IPS-18c (cell line): ENCODE data around the gene ZNF827.

ENCODE experiments used
- H3K4me3 ChIP-seq: 2 replicates; pipeline ENCODE4 v1.7.0; 2013; ENCODE audit warnings: low read depth, mild to moderate bottlenecking, low read length, moderate library complexity; ENCODE audit not compliant: insufficient read depth
- H3K9me3 ChIP-seq: one replicate; pipeline ENCODE4 v1.6.1; 2013; ENCODE audit warnings: mild to moderate bottlenecking, low read length, moderate library complexity; ENCODE audit not compliant: control insufficient read depth, insufficient read depth

The ZNF827 gene

GRCh38 chr4:145805490-145805889, 133.1 kb downstream of the ZNF827 start:
- Histone ChIP-seq H3K4me3 (no peak overlapping the region), H3K9me3 (peaks cover 3% of the 10 kb centered on the region)

GRCh38 chr4:145804116-145804515, 134.5 kb downstream of the ZNF827 start:
- peaks cover 1% of the 10 kb centered on the region for H3K9me3 ChIP-seq
- no peak overlapping the region for H3K4me3 ChIP-seq

- Histone ChIP-seq H3K9me3 (no peaks in the 10 kb centered on the region), H3K4me3 (no peak overlapping the region)
These were observed 139.4 kb downstream of the ZNF827 start for GRCh38 chr4:145799223-145799622.

GRCh38 chr4:145797278-145797677, 141.3 kb downstream of the ZNF827 start:
- Histone ChIP-seq H3K4me3 (no peak overlapping the region), H3K9me3 (no peaks in the 10 kb centered on the region)

- Histone ChIP-seq H3K9me3 (no peaks in the 10 kb centered on the region), H3K4me3 (no peak overlapping the region)
These were observed 142.3 kb downstream of the ZNF827 start for GRCh38 chr4:145796346-145796745.

GRCh38 chr4:145795521-145795920, 143.1 kb downstream of the ZNF827 start:
- Histone ChIP-seq H3K4me3 (no peak overlapping the region), H3K9me3 (no peaks in the 10 kb centered on the region)

- Histone ChIP-seq H3K4me3 (no peak overlapping the region), H3K9me3 (no peaks in the 10 kb centered on the region)
These were observed 146.2 kb downstream of the ZNF827 start for GRCh38 chr4:145792429-145792828.

- H3K4me3 ChIP-seq = no peak overlapping the region
- no peaks in the 10 kb centered on the region for H3K9me3 ChIP-seq
These were observed 146.6 kb downstream of the ZNF827 start for GRCh38 chr4:145791988-145792387.

GRCh38 chr4:145788755-145789154, 149.9 kb downstream of the ZNF827 start:
- Histone ChIP-seq H3K4me3 (no peak overlapping the region), H3K9me3 (no peaks in the 10 kb centered on the region)

GRCh38 chr4:145786830-145787229, 151.8 kb downstream of the ZNF827 start:
- Histone ChIP-seq H3K4me3 (no peak overlapping the region), H3K9me3 (no peaks in the 10 kb centered on the region)

- no peak overlapping the region for H3K4me3 ChIP-seq
- no peaks in the 10 kb centered on the region for H3K9me3 ChIP-seq
These were observed 152.4 kb downstream of the ZNF827 start for GRCh38 chr4:145786261-145786660.

- Histone ChIP-seq H3K4me3 (no peak overlapping the region), H3K9me3 (no peaks in the 10 kb centered on the region)
These were observed 153.1 kb downstream of the ZNF827 start for GRCh38 chr4:145785391-145786008.

GRCh38 chr4:145784036-145784435, 154.6 kb downstream of the ZNF827 start:
- no peak overlapping the region for H3K4me3 ChIP-seq
- H3K9me3 ChIP-seq = no peaks in the 10 kb centered on the region

- H3K9me3 ChIP-seq = no peaks in the 10 kb centered on the region
- no peak overlapping the region for H3K4me3 ChIP-seq
These were observed 155.9 kb downstream of the ZNF827 start for GRCh38 chr4:145782756-145783155.

GRCh38 chr4:145781351-145781750, 157.3 kb downstream of the ZNF827 start:
- H3K9me3 ChIP-seq = no peaks in the 10 kb centered on the region
- no peak overlapping the region for H3K4me3 ChIP-seq

- H3K4me3 ChIP-seq = no peak overlapping the region
These were observed 159.3 kb downstream of the ZNF827 start for GRCh38 chr4:145779319-145779801.

GRCh38 chr4:145776208-145776607, 162.4 kb downstream of the ZNF827 start:
- Histone ChIP-seq H3K9me3 (no peaks in the 10 kb centered on the region), H3K4me3 (no peak overlapping the region)

More at GRCh38 chr4:145779319-145779801, 159.3 kb downstream of the ZNF827 start:
- H3K9me3 ChIP-seq = no peaks in the 10 kb centered on the region

GRCh38 chr4:145775406-145775805, 163.2 kb downstream of the ZNF827 start:
- no peaks in the 10 kb centered on the region for H3K9me3 ChIP-seq
- no peak overlapping the region for H3K4me3 ChIP-seq

GRCh38 chr4:145774473-145774872, 164.2 kb downstream of the ZNF827 start:
- H3K4me3 ChIP-seq = no peak overlapping the region
- H3K9me3 ChIP-seq = no peaks in the 10 kb centered on the region
